Neural progenitor cell (in vitro differentiated cells): ENCODE data around the gene NDFIP1.

ENCODE experiments used
- EZH2 ChIP-seq: fragments of 200-600 bp; sonication (generic); IDR thresholded peaks from 2 replicates; pipeline ENCODE4 v1.6.1; 2017; ENCODE audit warnings: antibody characterized with exemption, mild to moderate bottlenecking, moderate library complexity
- EZH2phosphoT487 ChIP-seq: fragments of 200-600 bp; sonication (generic); IDR thresholded peaks from 2 replicates; pipeline ENCODE4 v1.6.1; 2017; ENCODE audit warnings: antibody characterized with exemption
- TF ChIP-seq, protein P1 (sequence below): fragments of 200-600 bp; sonication (generic); IDR thresholded peaks from 2 replicates; pipeline ENCODE4 v1.5.1; 2017; ENCODE audit warnings: antibody characterized with exemption, mild to moderate bottlenecking

DNA sequence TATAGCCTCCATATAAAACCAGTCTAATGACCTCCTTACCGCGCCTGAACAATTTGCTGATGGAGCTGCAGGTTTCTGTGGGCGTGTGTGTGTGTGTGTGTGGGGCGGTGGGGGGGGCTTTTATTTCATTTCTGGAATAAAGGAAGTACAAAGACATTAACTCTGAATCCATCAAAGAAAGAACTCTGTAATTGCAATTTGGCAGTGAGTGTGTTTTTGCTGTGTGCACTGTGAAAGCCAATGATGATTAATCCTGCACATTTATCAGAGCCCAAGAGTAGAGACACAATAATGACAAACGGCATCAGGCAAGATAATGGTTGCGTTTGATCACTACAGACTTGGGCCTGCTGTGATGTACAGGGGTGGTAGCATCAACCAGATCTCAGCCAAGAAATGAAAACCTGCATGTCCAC is 29.3 kb upstream of the NDFIP1 start:
- TF ChIP-seq, protein P1, sequence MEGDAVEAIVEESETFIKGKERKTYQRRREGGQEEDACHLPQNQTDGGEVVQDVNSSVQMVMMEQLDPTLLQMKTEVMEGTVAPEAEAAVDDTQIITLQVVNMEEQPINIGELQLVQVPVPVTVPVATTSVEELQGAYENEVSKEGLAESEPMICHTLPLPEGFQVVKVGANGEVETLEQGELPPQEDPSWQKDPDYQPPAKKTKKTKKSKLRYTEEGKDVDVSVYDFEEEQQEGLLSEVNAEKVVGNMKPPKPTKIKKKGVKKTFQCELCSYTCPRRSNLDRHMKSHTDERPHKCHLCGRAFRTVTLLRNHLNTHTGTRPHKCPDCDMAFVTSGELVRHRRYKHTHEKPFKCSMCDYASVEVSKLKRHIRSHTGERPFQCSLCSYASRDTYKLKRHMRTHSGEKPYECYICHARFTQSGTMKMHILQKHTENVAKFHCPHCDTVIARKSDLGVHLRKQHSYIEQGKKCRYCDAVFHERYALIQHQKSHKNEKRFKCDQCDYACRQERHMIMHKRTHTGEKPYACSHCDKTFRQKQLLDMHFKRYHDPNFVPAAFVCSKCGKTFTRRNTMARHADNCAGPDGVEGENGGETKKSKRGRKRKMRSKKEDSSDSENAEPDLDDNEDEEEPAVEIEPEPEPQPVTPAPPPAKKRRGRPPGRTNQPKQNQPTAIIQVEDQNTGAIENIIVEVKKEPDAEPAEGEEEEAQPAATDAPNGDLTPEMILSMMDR: no peak
- TF ChIP-seq EZH2 (no peak), EZH2phosphoT487 (no peak)
